ENCODE data around the gene RBL1.

The RBL1 gene

GRCh38 chr20:37095599-37096414 lies at the start of gene RBL1:
Gene RBL1 (minus strand): TSS chr20:37095997. CDS start chr20:37095928, 69 bp downstream.
- peak; percentile 44 for TF ChIP-seq CTCF (IDR thresholded peaks at IDR 0.05)
- peak within 1 kb of the TSS; percentile 55 for H3K27ac ChIP-seq
- no peaks in the 10 kb centered on the region for H3K27me3 ChIP-seq (ENCODE audit: control insufficient read depth, insufficient read depth, low read length)
- H3K9me3 ChIP-seq (ENCODE audit: control insufficient read depth, low read length) = no peaks in the 10 kb centered on the region
- peaks cover 5% of the 10 kb centered on the region for H3K79me2 ChIP-seq
- no peaks in the 10 kb centered on the region for H3K4me1 ChIP-seq
- H3K9ac ChIP-seq = peak within 1 kb of the TSS; percentile 83
- H3K4me3 ChIP-seq (ENCODE audit: low read depth, low read length) = peak within 1 kb of the TSS; percentile 64
- peak within 1 kb of the TSS; percentile 71 for H3K4me2 ChIP-seq (ENCODE audit: low read length)
- H3K36me3 ChIP-seq (ENCODE audit: control insufficient read depth, insufficient read depth, low read length) = no peaks in the 10 kb centered on the region
- H2AFZ ChIP-seq = peak within 1 kb of the TSS; percentile 100

- H3K79me2 ChIP-seq = no peaks in the 10 kb centered on the region
- no peaks in the 10 kb centered on the region for H3K27me3 ChIP-seq (ENCODE audit: control insufficient read depth, insufficient read depth, low read length)
- H2AFZ ChIP-seq = no peak overlapping the region
- no peaks in the 10 kb centered on the region for H3K36me3 ChIP-seq (ENCODE audit: control insufficient read depth, insufficient read depth, low read length)
- H3K9me3 ChIP-seq (ENCODE audit: control insufficient read depth, low read length) = no peaks in the 10 kb centered on the region
- no peak overlapping the region for H3K9ac ChIP-seq
- no peak overlapping the region for H3K4me3 ChIP-seq (ENCODE audit: low read depth, low read length)
- H3K4me1 ChIP-seq = no peaks in the 10 kb centered on the region
- no peak overlapping the region for H3K27ac ChIP-seq
- no peak for TF ChIP-seq CTCF (IDR thresholded peaks at IDR 0.05)
- H3K4me2 ChIP-seq (ENCODE audit: low read length) = no peak overlapping the region
These were observed 49.1 kb upstream of the RBL1 start for GRCh38 chr20:37144856-37145404.

GRCh38 chr20:37142708-37143107 lies 46.9 kb upstream of the RBL1 start:
- Histone ChIP-seq H3K9me3 (ENCODE audit: control insufficient read depth, low read length) (no peaks in the 10 kb centered on the region), H3K27ac (no peak overlapping the region), H3K79me2 (no peaks in the 10 kb centered on the region), H3K27me3 (ENCODE audit: control insufficient read depth, insufficient read depth, low read length) (no peaks in the 10 kb centered on the region), H3K4me1 (no peaks in the 10 kb centered on the region), H3K9ac (no peak overlapping the region), H2AFZ (no peak overlapping the region), H3K36me3 (ENCODE audit: control insufficient read depth, insufficient read depth, low read length) (no peaks in the 10 kb centered on the region), H3K4me2 (ENCODE audit: low read length) (no peak overlapping the region), H3K4me3 (ENCODE audit: low read depth, low read length) (no peak overlapping the region)
- no peak for TF ChIP-seq CTCF (IDR thresholded peaks at IDR 0.05)

GRCh38 chr20:37137547-37137946 lies 41.8 kb upstream of the RBL1 start:
- H3K27ac ChIP-seq = no peak overlapping the region
- H2AFZ ChIP-seq = no peak overlapping the region
- TF ChIP-seq CTCF (IDR thresholded peaks at IDR 0.05) = no peak
- H3K9ac ChIP-seq = no peak overlapping the region
- H3K9me3 ChIP-seq (ENCODE audit: control insufficient read depth, low read length) = no peaks in the 10 kb centered on the region
- H3K27me3 ChIP-seq (ENCODE audit: control insufficient read depth, insufficient read depth, low read length) = no peaks in the 10 kb centered on the region
- H3K4me1 ChIP-seq = no peaks in the 10 kb centered on the region
- H3K36me3 ChIP-seq (ENCODE audit: control insufficient read depth, insufficient read depth, low read length) = no peaks in the 10 kb centered on the region
- H3K4me3 ChIP-seq (ENCODE audit: low read depth, low read length) = no peak overlapping the region
- no peaks in the 10 kb centered on the region for H3K79me2 ChIP-seq
- H3K4me2 ChIP-seq (ENCODE audit: low read length) = no peak overlapping the region

Data from parathyroid adenoma (tissue), 2 donors.